Measurements from ENCODE around the gene PVALEF. TPM values are rescaled to one million over a fixed set of nuclear protein-coding genes. Genes with fewer than 3 reads are reported as not detected.

Gene PVALEF
- polyA plus RNA-seq, 1 donor (not counting 4 experiments of a cell fraction or from before 2014, with no cell fraction given) = not detected

GRCh38 chr17:81161536-81161935, 3.8 kb upstream of the PVALEF start:
- FAIRE-seq (no peak), DNase-seq (ENCODE audit: low read depth, low spot score) (no peak)
- dilution Hi-C loops (cut with MboI; ENCODE audit: extremely low pct_ligation_motif_present, low sequenced_read_pairs) = no loop called here
- Histone ChIP-seq H3K9ac (ENCODE audit: control insufficient read depth, extremely low read depth, insufficient read depth, low read length) (no peak overlapping the region), H3K36me3 (ENCODE audit: control insufficient read depth in 2 of 2, extremely low read depth in 1 of 2, insufficient read depth in 2 of 2, low read length in 2 of 2) (no peaks in the 10 kb centered on the region), H3K9me3 (ENCODE audit: control insufficient read depth, low read depth, low read length) (no peaks in the 10 kb centered on the region), H4K20me1 (ENCODE audit: control insufficient read depth, extremely low read depth, insufficient read depth, low read length) (peaks cover 2% of the 10 kb centered on the region), H3K27me3 (ENCODE audit: control insufficient read depth, extremely low read depth, insufficient read depth, low read length) (peaks cover 31% of the 10 kb centered on the region), H3K4me3 (ENCODE audit: control insufficient read depth in 2 of 3, extremely low read depth in 1 of 3, insufficient read depth in 2 of 3, low read depth in 1 of 3, low read length in 3 of 3) (no peak overlapping the region), H2AFZ (ENCODE audit: control insufficient read depth, low read length) (no peak overlapping the region), H3K79me2 (ENCODE audit: control insufficient read depth, insufficient read depth, low read length) (no peaks in the 10 kb centered on the region), H3K9me1 (ENCODE audit: control insufficient read depth, extremely low read depth, insufficient read depth, low read length) (no peaks in the 10 kb centered on the region), H3K4me2 (ENCODE audit: control insufficient read depth, extremely low read depth, insufficient read depth, low read depth, low read length) (no peak overlapping the region), H3K27ac (ENCODE audit: control insufficient read depth, insufficient read depth, low read length) (no peak overlapping the region), H3K4me1 (ENCODE audit: control insufficient read depth, extremely low read depth, insufficient read depth, low read length) (no peaks in the 10 kb centered on the region)
- TF ChIP-seq EZH2 (IDR thresholded peaks at IDR 0.05; ENCODE audit: low read length) = no peak
- TF ChIP-seq, protein P1, sequence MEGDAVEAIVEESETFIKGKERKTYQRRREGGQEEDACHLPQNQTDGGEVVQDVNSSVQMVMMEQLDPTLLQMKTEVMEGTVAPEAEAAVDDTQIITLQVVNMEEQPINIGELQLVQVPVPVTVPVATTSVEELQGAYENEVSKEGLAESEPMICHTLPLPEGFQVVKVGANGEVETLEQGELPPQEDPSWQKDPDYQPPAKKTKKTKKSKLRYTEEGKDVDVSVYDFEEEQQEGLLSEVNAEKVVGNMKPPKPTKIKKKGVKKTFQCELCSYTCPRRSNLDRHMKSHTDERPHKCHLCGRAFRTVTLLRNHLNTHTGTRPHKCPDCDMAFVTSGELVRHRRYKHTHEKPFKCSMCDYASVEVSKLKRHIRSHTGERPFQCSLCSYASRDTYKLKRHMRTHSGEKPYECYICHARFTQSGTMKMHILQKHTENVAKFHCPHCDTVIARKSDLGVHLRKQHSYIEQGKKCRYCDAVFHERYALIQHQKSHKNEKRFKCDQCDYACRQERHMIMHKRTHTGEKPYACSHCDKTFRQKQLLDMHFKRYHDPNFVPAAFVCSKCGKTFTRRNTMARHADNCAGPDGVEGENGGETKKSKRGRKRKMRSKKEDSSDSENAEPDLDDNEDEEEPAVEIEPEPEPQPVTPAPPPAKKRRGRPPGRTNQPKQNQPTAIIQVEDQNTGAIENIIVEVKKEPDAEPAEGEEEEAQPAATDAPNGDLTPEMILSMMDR (optimal IDR thresholded peaks at IDR 0.05 in 1 of 3, IDR thresholded peaks at IDR 0.05 in 1 of 3, conservative IDR thresholded peaks at IDR 0.05 in 1 of 3; ENCODE audit: extremely low read depth in 1 of 3, insufficient read depth in 2 of 3, low read length in 3 of 3) = no peak

DNA sequence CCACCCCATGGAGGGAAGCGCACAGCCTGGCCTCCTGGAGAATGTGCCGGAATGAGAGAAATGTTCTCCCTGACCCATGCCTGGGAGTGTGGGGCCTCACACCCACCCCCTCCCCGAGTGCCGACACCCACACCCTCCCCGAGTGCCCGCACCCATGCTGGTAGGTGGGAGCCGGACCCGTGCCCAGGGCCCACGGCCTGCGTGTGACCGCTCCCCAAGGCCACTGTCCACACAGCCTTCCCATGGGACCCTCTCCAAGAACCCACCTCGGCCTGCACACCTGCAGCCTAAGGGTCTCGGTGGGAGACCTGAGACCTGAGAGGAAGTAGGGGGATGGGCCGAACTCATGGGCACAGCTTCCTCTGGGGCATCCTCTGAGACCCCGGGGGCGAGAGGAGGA, 3.3 kb upstream of the PVALEF start:
- H3K27ac ChIP-seq (ENCODE audit: control insufficient read depth, insufficient read depth, low read length) = no peak overlapping the region
- H3K9me3 ChIP-seq (ENCODE audit: control insufficient read depth, low read depth, low read length) = no peaks in the 10 kb centered on the region
- no peak overlapping the region for H3K4me3 ChIP-seq (ENCODE audit: control insufficient read depth in 2 of 3, extremely low read depth in 1 of 3, insufficient read depth in 2 of 3, low read depth in 1 of 3, low read length in 3 of 3)
- dilution Hi-C loops (cut with MboI; ENCODE audit: extremely low pct_ligation_motif_present, low sequenced_read_pairs) = no loop called here
- no peak overlapping the region for H3K4me2 ChIP-seq (ENCODE audit: control insufficient read depth, extremely low read depth, insufficient read depth, low read depth, low read length)
- no peaks in the 10 kb centered on the region for H3K4me1 ChIP-seq (ENCODE audit: control insufficient read depth, extremely low read depth, insufficient read depth, low read length)
- FAIRE-seq = no peak
- H3K79me2 ChIP-seq (ENCODE audit: control insufficient read depth, insufficient read depth, low read length) = no peaks in the 10 kb centered on the region
- no peak for TF ChIP-seq EZH2 (IDR thresholded peaks at IDR 0.05; ENCODE audit: low read length)
- TF ChIP-seq, protein P1 (optimal IDR thresholded peaks at IDR 0.05 in 1 of 3, IDR thresholded peaks at IDR 0.05 in 1 of 3, conservative IDR thresholded peaks at IDR 0.05 in 1 of 3; ENCODE audit: extremely low read depth in 1 of 3, insufficient read depth in 2 of 3, low read length in 3 of 3) = no peak
- H3K9me1 ChIP-seq (ENCODE audit: control insufficient read depth, extremely low read depth, insufficient read depth, low read length) = no peaks in the 10 kb centered on the region
- no peak overlapping the region for H3K9ac ChIP-seq (ENCODE audit: control insufficient read depth, extremely low read depth, insufficient read depth, low read length)
- H4K20me1 ChIP-seq (ENCODE audit: control insufficient read depth, extremely low read depth, insufficient read depth, low read length) = peaks cover 2% of the 10 kb centered on the region
- peaks cover 36% of the 10 kb centered on the region for H3K27me3 ChIP-seq (ENCODE audit: control insufficient read depth, extremely low read depth, insufficient read depth, low read length)
- H2AFZ ChIP-seq (ENCODE audit: control insufficient read depth, low read length) = no peak overlapping the region
- no peak for DNase-seq (ENCODE audit: low read depth, low spot score)
- H3K36me3 ChIP-seq (ENCODE audit: control insufficient read depth in 2 of 2, extremely low read depth in 1 of 2, insufficient read depth in 2 of 2, low read length in 2 of 2) = no peaks in the 10 kb centered on the region

All from keratinocyte (primary cell).